NCI-H2171 (cell line): ENCODE data around the gene FGD6.
"Not testable (repeated sequence)": the region's sequence is repeated elsewhere in the genome, so short reads cannot be mapped to it uniquely, and the experiment has no call there.

Experiments
- DNase-seq: peaks from one replicate; lab custom pipeline; 2025; lab: John Stamatoyannopoulos, UW

The FGD6 gene

DNA sequence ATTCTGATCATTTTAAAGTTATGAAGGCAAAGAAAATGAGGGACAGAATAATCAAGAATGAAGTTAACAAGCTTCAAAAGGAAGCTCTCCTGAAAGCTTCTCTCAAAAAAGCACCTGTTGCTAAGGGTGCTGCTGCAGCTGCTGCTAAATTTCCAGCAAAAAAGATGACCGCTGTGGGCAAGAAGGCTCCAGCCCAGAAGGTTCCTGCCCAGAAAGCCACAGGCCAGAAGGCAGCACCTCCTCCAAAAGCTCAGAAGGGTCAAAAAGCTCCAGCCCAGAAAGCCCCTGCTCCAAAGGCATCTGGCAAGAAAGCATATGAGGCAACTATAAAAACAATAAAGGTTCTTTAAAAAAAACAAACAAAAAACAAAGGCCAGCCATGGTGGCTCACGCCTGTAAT is 91.2 kb downstream of the FGD6 start:
- DNase-seq: no peak

DNA sequence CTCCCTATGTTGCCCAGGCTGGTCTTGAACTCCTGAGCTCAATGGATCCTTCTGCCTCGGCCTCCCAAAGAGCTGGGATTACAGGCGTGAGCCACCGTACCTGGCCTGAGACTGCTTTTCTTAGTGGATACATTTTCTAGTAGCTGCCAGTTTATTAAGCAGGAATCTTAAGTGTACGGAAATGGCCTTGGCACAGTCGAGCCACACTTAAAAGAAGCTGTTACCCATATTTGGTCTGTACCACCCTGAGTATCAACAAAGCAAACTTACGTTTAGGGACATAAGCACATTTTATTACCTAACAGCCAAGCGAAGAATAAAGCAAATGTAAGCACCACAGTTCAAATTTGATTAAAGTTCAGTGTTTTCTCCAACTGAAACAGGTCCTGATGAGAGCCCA is 93.2 kb downstream of the FGD6 start:
- no peak for DNase-seq

GRCh38 chr12:95118788-95119179 is 98.5 kb downstream of the FGD6 start:
- no peak for DNase-seq

DNA sequence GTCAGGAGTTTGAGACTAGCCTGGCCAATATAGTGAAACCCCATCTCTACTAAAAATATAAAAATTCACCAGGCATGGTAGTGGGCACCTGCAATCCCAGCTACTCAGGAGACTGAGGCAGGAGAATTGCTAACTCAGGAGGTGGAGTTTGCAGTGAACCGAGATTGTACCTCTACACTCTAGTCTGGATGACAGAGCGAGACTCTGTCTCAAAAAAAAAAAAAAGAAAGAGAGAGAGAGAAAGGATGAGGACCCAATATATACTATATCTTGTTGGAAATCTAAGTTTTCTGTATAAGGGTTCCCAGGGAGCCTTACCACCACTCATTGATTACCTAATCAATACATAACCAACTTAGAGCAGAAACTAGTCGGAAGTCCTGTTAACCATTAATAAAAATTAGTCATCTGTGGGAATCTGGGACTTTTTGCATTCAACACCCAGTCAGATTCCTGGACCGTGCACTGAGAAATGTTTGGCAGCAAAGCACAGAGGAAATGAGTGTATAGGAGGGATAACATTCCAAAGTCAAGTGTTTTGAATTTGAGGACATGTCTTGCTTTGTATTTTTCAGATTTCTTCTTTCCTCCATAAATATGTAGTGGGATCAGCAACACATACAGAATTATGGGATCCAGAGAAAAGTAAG is 99.0 kb downstream of the FGD6 start:
- no peak for DNase-seq

DNA sequence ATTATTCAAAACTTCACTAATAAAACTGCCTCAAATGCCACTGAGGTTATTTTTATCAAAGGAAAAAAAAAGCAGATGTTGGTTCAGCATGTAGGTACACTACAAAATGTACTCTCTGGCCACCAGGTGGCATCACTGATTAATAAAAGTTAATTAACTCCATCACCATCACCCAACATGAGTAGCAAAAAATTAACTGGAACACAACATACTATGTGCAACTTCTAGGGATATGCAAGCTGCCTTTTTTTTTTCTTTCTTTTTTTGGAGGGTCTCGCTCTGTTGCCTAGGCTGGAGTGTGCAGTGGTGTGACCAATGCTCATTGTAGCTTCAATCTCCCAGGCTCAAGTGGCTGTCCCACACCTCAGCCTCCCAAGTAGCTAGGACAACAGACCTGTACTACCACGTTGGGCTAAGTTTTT is 100.1 kb downstream of the FGD6 start:
- peak; percentile 60 for DNase-seq

GRCh38 chr12:95116773-95117172 is 100.5 kb downstream of the FGD6 start:
- no peak for DNase-seq

- DNase-seq: no peak
These were observed 100.9 kb downstream of the FGD6 start for GRCh38 chr12:95116341-95116740.

GRCh38 chr12:95115641-95116040 is 101.6 kb downstream of the FGD6 start:
- no peak for DNase-seq

GRCh38 chr12:95114766-95115405 is 102.4 kb downstream of the FGD6 start:
- DNase-seq: no peak

GRCh38 chr12:95107362-95107761 is 109.9 kb downstream of the FGD6 start:
- no peak for DNase-seq

GRCh38 chr12:95105540-95105939 is 111.7 kb downstream of the FGD6 start:
- no peak for DNase-seq

- DNase-seq: no peak
These were observed 112.3 kb downstream of the FGD6 start for GRCh38 chr12:95104919-95105452.

GRCh38 chr12:95102916-95103671 is 114.2 kb downstream of the FGD6 start:
- DNase-seq: peak; percentile 59

GRCh38 chr12:95101957-95102356 is 115.3 kb downstream of the FGD6 start:
- DNase-seq: not testable (repeated sequence)

- DNase-seq: no peak
These were observed 116.7 kb downstream of the FGD6 start for GRCh38 chr12:95100264-95101190.

DNA sequence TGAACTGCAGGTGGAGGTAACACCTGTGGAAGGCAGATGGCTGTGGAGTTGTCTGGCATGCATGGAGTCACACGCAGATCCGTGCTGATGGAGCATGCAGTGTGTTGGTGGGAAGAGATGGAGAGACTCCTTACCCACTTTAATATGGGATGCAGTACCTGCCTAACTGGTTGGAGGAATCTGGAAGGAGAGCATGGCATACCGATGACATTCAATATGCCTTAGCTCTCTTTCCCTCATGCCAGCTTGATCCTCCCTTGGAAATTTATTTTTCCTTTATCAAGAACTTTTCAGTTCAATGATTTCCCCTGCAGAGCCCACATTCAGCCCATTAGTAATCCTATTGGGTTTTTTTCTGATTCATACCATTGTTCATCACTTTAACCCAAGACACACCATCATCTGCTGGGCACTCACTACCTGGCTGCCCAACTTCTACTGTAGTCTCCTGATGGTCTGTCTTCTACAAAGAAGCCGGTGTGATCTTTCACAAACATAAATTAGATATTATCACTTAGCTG is 117.9 kb downstream of the FGD6 start:
- no peak for DNase-seq

GRCh38 chr12:95096852-95097251 is 120.4 kb downstream of the FGD6 start:
- DNase-seq: peak; percentile 50

DNA sequence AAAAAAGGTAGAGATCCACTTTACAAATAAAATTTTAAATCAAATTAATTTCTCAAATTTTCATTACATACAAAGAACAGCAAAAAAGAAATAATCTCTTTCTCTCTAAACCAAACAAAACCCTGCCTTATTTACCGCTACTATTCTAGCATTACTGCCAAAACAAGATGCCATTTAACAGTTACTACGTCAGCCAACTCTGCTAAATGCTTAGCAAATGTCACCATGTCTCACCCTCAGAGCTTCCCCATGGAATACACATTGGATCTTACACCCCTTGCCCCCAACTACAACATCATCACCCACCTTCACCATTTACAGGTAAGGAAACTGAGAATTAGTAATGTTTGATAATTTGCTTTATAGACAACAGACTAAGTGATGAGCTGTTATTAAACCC is 120.9 kb downstream of the FGD6 start:
- no peak for DNase-seq

DNA sequence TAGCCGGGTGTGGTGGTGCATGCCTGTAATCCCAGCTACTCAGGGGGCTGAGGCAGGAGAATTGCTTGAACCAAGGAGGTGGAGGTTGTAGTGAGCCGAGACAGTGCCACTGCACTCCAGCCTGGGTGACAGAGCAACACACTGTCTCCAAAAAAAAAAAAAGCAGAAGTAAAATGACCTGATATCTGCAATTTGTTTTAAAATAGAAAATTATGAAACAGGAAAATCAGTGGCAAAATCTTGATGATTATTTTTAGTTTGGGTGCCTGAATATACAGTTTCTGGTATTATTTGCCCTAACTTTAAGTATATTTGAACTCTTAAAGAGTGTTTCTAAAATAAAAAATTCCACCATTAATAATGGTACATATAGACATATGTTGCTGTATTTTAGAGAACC is 121.4 kb downstream of the FGD6 start:
- DNase-seq: not testable (repeated sequence)

- DNase-seq: no peak
These were observed 127.8 kb downstream of the FGD6 start for GRCh38 chr12:95089462-95089861.

DNA sequence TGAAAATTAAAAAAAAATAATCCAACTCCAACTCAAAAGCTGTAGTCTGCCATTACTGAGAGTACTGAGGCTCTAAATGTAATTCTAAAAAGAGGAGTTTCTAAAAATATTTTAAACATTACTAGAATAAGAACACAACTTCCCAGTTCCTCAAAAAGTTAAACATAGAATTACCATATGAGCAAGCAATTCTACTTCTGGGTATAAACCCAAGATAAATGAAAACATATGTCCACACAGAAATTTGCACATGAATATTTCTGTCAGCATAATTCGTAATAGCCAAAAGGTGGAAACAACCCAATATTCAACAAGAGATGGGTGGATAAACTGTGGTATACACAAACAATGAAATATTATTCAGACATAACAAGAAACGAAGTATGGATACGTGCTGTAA is 128.9 kb downstream of the FGD6 start:
- DNase-seq: no peak

GRCh38 chr12:95085612-95086011 is 131.7 kb downstream of the FGD6 start:
- no peak for DNase-seq
